OCI-LY1 (cell line): ENCODE results near the gene RAPGEF2.

Experiments used
- EZH2 ChIP-seq: fragments of 200-600 bp; sonication (generic), shearing (Covaris generic); IDR thresholded peaks from 2 replicates; pipeline ENCODE4 v1.8.0; 2017; ENCODE audit warnings: borderline replicate concordance, mixed run types, mild to moderate bottlenecking, antibody characterized with exemption, low read length, moderate library complexity, mixed read lengths
- TF ChIP-seq, protein P1 (sequence below): fragments of 200-600 bp; sonication (generic), shearing (Covaris generic); IDR thresholded peaks from 2 replicates; pipeline ENCODE4 v1.5.1; 2017; ENCODE audit warnings: mild to moderate bottlenecking, antibody characterized with exemption, low read length, moderate library complexity, mixed read lengths

DNA sequence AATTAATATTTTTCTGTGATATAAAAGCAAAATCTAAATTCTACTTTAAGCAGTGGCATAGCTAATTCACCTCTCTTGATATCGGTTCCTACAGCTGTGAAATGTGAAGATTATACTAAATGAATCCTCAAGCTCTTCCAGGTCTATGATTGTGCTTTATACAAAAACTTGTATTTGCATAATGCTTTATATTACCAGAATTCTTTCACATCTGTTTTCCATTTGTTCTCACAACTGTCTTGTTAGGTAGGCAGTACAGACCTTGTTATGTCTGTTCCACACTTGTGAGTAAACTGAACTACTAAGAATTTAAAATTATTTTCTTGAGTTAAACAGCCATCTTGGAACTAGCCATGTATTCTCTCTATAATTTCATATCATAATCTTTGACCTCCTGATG lies 184.9 kb downstream of the RAPGEF2 start:
- TF ChIP-seq, protein P1, sequence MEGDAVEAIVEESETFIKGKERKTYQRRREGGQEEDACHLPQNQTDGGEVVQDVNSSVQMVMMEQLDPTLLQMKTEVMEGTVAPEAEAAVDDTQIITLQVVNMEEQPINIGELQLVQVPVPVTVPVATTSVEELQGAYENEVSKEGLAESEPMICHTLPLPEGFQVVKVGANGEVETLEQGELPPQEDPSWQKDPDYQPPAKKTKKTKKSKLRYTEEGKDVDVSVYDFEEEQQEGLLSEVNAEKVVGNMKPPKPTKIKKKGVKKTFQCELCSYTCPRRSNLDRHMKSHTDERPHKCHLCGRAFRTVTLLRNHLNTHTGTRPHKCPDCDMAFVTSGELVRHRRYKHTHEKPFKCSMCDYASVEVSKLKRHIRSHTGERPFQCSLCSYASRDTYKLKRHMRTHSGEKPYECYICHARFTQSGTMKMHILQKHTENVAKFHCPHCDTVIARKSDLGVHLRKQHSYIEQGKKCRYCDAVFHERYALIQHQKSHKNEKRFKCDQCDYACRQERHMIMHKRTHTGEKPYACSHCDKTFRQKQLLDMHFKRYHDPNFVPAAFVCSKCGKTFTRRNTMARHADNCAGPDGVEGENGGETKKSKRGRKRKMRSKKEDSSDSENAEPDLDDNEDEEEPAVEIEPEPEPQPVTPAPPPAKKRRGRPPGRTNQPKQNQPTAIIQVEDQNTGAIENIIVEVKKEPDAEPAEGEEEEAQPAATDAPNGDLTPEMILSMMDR, result no peak
- TF ChIP-seq EZH2, result no peak
